ENCODE measurements around the gene KRTAP10-6.

DNA sequence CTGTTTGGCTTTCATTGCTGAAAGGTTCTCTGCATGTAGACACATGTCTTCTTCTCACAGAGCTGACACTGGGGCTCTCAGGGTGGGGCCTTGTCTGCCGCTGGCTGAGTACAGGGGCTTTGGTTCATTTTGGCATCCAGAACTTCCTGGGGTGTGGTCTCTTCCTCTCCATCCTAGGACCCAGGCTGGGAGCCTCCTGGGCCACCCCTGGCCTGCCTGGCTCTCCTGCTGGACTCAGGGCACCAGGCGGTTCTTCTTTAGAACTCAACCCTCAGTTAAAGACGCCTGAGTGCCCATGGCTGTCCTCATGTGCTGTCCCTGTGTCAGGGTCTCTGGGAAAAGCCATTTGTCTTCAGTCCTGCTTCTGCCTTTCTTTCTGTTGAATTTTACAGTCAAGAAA, 6.4 kb downstream of the KRTAP10-6 start:
- TF ChIP-seq CTCF (conservative IDR thresholded peaks at IDR 0.05; ENCODE audit: low read depth, low read length) (no peak), EZH2 (IDR thresholded peaks at IDR 0.05; ENCODE audit: borderline replicate concordance, low read depth, low read length, poor library complexity, severe bottlenecking) (no peak)
